ENCODE results near the gene DAZ4. TPM values are rescaled to one million over a fixed set of nuclear protein-coding genes. Genes with fewer than 3 reads are reported as not detected.
"Not testable (repeated sequence)": the region's sequence is repeated elsewhere in the genome, so short reads cannot be mapped to it uniquely, and the experiment has no call there.

DAZ4 gene
- not detected for total RNA-seq

- not testable (repeated sequence) for DNase-seq
Measured at GRCh38 chrY:24833619-24834018, at the start of gene DAZ4. TSS of gene DAZ4 (plus strand) at chrY:24833919. CDS start at chrY:24834127, 208 bp downstream.

- DNase-seq = not testable (repeated sequence)
Measured at GRCh38 chrY:24813293-24813692, 20.4 kb upstream of the DAZ4 start, which contains the start of gene DAZ3. TSS of gene DAZ3 (minus strand) at chrY:24813393. CDS start at chrY:24813185, 208 bp downstream.

GRCh38 chrY:24821836-24822235 is 11.9 kb upstream of the DAZ4 start:
- DNase-seq = not testable (repeated sequence)

- DNase-seq = not testable (repeated sequence)
Measured at GRCh38 chrY:24824184-24824879, 9.4 kb upstream of the DAZ4 start.

GRCh38 chrY:24825069-24825468 is 8.7 kb upstream of the DAZ4 start:
- DNase-seq = not testable (repeated sequence)

Other genes with a start within 250 kb of the DAZ4 start
- not detected for gene BPY2B, start 215.9 kb upstream of the DAZ4 start, total RNA-seq
- gene DAZ3, start 20.5 kb upstream of the DAZ4 start, total RNA-seq = not detected
- gene BPY2C, start 218.2 kb downstream of the DAZ4 start, total RNA-seq = not detected

Measured in skin of body (tissue), 2 donors.